LNCAP (cell line): Measurements from ENCODE around the gene MTFR1L.

Experiments used
- CTCF ChIP-seq: fragments of 450-650 bp; IDR thresholded peaks from 2 replicates; pipeline ENCODE4 v1.5.1; 2017; ENCODE audit warnings: mild to moderate bottlenecking

MTFR1L gene

DNA sequence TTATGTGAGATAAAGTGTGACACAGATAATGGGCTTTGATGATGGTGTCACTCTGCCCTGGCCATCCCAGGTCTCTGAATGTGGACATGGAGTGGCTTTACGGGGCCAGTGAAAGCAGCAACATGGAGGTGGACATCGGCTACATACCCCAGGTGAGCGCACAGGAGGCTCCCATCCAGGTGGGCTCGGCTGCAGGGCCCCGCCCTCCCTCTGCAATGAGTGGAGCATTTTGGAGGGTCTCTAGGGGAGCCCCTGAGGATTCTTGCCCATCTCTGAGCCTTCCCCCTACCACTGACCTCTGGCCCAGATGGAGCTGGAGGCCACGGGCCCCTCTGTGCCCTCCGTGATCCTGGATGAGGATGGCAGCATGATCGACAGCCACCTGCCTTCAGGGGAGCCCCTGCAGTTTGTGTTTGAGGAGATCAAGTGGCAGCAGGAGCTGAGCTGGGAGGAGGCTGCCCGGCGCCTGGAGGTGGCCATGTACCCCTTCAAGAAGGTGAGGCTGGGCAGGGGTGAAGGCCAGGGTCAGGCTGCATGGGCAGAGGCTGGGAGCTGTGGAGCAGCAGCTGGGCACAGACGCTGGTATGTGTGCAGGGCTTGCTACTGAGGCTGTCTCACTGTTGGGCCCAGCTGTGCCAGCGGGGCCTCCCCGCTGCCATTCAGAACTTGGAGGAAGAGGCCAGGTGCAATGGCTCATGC, 8.2 kb upstream of the MTFR1L start:
- TF ChIP-seq CTCF = no peak

- TF ChIP-seq CTCF = no peak
Measured at GRCh38 chr1:25813071-25813733, 6.6 kb upstream of the MTFR1L start.

DNA sequence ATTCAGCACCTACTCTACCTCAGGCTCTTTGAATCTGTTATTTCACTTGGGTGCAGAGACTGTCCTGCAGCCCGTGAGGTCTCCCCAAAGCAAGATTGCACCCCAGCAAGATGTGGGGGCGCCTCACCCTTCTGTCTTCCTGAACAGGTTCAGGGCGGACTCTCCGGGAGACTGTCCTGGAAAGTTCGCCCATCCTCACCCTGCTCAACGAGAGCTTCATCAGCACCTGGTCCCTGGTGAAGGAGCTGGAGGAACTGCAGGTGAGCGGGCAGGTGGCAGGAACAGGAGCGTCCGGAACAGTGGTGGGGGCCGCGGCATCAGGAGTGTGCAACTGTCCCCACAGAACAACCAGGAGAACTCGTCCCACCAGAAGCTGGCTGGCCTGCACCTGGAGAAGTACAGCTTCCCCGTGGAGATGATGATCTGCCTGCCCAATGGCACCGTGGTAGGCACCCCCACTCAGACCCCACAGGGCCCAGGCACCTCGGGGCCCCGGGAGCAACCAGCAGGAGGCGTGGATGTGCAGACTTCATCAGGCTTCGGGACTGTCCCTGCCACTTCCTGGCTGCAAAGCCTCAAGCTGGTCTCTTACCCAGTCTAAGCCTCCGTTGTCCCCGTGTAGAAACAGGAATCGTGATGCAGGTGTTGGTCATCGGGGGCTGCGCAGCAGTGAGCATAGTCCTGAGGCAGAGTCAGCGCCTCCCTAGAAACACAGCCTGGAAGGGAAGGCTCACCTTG, 5.9 kb upstream of the MTFR1L start:
- TF ChIP-seq CTCF = no peak

- no peak for TF ChIP-seq CTCF
Measured at GRCh38 chr1:25814549-25815087, 5.1 kb upstream of the MTFR1L start.

DNA sequence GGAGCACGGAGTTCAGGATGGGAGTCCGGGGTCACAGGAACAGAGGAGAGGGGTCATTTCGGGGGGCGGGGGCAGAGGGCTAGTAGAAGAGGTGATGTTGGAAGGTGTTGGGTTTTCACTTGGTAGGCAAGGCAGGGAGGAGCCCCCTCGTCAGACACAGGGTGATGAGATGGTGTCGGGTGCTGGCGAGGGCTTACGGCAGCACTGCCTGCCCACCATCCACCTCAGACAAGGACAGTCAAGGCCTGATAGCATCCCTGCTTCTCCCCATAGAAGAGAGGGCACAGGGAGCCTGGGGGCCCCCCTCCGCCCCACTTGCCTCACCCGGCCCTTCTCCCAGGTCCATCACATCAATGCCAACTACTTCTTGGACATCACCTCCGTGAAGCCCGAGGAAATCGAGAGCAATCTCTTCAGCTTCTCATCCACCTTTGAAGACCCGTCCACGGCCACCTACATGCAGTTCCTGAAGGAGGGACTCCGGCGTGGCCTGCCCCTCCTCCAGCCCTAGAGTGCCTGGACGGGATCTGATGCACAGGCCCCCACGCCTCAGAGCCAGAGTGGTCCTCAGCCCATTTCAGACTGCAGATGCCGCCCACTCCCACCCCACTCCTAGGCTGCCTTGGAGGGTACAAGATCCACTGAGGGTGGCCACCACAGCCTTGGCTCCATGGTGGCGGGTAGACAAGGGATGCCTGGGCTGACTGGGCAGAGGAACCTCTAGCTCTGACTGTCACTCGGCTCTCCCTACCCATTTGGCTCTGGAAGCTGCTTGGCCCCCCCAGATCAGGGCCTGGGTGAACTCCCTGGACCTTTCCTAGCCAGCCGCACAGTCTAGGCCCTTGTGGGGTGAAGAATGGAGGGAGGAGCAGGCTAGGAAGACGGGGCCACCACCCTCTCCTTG, 4.3 kb upstream of the MTFR1L start:
- TF ChIP-seq CTCF = no peak

GRCh38 chr1:25816112-25816718, 3.5 kb upstream of the MTFR1L start:
- TF ChIP-seq CTCF = no peak
